NCI-H69 (cell line): Measurements from ENCODE around the gene COX20.

Source experiments
- DNase-seq: peaks from one replicate; lab custom pipeline; 2025; lab: John Stamatoyannopoulos, UW

Gene COX20

DNA sequence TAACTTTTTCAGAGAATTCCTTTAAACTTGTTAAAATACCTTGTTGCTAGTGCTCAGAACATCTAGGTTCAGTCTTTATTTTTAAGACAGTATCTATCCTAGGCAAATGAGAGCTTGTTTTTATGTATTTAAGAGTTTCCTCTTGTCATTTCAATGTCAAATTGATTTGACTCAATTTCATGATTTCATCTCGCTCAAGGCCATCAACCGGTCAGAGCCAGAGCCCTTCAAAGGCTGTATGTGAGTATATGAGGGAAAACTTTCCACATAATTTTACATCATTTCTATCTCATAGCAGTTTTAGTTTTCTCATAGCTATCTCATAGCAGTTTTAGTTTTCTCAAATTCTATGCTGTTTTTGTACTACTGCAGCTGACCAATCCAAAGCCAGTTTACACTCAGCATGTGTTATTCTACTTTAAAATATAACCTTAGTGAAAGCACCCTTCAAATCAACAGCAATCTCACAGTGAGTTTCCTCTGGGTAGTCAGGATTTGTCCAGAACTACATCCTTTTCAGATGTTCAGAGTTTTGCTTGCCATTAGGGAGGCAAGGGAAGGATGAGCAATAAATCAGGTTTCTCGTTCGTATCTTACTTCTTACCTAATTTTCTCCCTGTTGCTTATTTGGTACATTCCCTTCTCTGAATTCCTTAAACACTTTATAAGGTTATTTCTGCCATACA lies 16.2 kb downstream of the COX20 start:
- DNase-seq: no peak

DNA sequence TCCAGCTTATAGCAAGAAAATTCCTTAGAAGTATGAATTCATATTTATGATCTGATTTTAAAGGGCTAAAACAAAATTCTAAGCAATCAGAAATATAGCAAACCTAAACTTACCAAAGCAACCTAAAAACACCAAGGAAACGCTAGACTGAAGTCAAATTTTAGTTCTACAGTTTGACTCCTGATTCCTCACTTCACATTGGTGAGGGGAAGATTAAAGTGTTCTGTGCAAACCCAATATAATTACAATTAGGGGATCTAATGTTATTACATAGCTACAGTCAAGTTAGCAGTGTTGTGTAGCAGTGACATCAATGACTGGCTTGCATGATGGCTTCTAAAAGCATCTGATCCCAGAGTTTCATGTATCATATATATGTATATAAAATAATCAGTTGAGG lies 17.2 kb downstream of the COX20 start:
- no peak for DNase-seq

DNA sequence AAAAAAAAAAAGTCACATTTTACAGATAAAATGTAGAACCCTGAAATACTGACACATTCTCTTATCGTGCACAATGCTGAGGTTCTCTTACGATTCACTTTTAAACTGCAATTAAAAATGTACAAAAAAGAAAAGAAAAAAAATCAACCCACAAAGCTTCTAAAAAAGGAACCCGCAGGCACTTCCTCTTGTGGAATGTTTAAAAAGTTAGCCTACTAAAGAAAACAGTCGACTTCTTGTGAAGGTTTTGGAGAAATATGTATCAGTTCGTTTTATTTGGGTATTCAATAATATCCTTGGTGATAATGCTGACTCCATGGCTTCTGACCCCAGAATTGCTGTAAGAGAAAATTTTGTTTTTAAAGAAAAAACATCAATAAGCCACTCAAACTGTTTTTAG lies 18.7 kb downstream of the COX20 start:
- DNase-seq: no peak

DNA sequence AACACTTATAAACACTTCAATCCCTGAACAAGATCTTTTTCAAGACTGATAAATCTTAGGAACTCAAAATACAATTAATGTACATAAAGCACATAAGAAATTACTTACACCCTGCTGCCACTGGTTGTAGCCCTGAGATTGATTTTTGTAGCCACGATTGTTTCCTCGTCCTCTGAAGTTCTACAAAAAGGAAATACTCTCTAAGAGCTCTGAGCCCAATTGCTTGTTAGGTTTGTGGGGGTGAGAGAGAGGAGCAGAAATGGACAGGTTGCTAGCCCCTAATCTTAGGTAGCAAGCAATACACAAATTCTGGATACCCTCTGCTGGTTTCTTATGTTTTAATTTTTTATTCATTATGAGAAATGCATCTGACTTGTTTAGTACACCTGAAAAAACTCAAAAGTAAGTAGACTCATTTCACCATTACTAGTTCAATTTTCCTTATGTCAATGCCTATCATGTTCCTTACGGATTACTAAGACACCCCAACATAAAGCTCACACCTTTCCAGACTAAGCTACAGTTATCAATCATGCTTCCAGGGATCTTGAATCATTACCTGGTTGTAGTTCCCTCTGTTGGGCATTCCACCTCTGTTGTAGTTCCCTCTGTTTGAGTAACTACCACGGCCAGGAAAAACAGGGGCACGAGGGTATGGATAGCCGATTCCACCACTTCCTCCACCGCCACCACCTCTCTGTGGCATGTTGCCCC lies 19.6 kb downstream of the COX20 start:
- no peak for DNase-seq

DNA sequence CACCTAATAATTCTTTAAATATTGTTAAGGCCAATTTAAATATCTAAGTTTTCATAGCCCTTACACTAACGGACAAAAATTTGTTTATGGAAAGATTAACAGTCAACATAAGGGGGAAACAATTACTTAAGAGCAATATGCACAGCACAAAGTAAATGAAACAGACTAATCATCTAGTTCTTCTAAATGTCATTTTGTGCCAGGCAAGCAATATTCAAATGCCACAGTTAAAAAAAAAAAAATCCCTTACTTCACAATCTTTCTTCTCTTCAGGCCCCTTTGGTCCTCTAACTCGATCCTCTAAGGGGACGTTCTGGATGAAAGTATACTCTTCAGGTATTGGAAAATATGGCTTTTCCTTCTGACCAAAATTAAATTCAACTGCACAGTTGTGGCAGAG lies 22.3 kb downstream of the COX20 start:
- DNase-seq: no peak

DNA sequence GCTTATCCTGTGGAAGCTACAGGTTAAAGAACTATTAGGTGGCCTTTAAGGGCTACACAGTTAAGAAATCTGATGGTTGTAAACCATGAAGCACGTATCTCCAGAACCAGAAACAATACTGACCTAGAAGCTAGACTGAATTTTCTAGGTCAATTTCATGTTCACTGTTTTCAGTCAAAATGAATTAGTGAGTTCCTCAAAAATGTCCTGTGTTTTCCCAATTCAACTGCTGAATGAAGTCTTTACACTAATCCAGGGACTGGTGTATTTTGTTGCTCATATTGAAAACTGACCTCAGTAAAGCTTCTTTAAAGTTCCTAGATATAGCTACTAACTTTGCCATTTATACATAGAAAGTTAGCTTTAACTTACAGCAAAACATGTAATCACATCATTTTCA lies 22.9 kb downstream of the COX20 start:
- no peak for DNase-seq

DNA sequence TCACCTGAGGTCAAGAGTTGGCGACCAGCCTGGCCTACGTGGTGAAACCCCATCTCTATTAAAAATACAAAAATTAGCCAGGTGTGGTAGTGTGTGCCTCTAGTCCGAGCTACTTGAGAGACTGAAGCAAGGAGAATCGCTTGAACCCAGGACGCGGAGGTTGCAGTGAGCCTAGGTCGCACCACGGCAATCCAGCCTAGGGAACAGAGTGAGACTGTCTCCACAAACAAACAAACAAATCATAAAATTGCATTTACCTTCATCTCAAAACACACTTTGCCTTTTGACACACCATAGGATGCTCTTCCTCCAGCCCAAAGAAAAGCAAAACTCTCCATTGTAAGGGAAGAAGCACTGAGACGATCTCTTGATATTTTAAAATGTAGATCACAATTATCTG lies 24.6 kb downstream of the COX20 start:
- DNase-seq: no peak

DNA sequence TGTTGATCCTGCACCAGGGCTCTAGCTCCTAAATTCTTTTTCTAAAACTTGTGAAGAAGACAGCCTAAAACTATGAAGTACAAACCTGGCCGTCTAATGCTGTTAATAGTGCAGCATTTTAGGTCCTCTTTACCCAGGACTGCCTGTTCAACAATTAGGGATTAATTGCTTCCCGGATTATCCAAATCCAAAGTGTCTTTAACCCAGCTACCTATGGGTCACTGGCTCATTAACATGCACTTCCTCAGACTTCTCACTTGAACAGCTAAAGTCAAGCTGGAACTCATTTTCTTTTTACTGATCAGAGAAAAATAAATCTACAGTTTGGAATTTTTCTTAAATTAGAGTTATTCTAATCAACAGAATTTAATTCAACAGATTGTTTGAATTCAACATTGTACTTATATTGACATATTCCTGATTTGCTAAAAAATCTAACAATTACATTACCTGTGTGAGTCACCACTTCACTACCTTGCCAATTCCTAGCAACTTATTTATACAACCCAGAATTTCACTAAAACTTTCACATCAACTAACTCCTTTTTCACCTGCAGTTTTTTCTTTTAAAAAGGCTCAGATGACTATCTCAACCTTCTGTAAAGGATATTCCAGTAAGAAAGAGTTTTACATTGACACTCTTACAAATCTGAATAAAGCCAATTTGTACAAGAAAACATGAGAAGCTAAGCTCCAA lies 25.6 kb downstream of the COX20 start:
- DNase-seq: peak; percentile 22

DNA sequence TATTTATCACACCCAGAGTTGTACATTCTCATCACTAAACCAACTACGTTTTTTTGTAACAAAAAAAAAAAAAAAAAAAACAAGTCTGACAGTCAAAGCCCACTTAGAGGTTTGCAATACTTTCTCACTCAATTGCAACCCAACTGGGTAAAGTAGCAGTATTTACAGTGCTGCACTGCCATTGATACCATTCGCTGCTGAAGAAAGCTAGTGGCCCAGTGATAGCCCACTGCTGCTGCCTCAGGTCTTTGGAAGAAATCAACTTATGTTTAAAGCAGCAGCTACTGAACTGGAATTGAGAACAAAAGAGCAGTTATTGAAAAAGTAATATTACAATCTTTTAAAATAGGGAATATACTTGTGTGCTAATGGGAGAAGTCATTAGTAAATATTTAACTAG lies 26.2 kb downstream of the COX20 start:
- DNase-seq: peak; percentile 27

DNA sequence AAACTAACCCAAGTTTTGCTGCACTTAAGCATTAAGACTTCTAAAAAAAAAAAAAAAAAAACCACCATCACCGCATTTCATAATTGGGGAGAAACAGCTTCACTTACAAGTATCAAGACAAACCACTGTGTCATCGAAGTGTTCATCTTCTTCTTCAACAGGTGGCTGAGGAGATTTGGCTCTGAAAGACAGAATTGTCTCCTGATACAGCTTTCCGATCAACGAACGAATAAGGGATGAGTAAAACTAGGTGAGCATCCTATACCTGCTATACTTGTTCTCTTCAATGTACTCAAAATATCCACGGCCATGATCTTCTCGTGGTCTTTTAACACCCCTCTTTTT lies 26.9 kb downstream of the COX20 start:
- DNase-seq: peak; percentile 61

DNA sequence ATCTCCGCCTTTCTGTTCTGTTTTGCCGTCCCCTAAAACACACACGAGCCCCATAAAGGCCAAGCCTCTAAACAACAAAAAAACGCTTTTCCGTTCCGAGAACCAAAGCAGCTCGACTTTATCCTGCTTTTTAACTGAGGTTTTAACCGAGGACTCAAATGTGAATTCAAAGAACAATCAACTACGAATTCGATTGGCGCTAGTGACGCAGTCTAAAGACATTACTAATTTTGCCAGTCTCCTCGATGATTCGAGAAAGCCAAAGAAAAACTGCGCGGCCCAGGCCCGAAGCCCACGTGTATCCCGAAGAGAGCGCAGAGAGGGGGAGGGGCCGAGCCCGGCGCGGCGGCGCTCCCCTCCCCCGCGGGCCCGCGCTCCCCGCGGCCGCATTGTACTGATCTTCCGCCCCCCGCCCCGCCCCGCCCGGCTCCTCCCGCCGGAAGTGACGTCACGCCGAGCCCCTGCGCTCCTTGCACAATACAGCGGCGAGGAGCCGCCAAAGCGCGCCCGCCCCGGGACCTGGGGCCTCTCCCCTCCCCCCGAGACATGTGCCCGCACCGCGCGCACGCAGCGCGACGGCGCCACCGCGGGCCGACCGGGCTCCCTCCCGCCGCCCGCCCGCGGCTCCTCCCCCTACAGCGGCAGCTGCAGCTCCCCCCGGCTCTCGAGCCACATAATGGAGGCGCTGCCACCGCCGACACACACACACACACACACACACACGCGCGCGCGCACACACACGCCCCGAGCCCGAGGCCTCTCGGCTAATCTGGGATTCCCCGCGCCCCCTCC lies 27.4 kb downstream of the COX20 start:
- DNase-seq: peak; percentile 99

DNA sequence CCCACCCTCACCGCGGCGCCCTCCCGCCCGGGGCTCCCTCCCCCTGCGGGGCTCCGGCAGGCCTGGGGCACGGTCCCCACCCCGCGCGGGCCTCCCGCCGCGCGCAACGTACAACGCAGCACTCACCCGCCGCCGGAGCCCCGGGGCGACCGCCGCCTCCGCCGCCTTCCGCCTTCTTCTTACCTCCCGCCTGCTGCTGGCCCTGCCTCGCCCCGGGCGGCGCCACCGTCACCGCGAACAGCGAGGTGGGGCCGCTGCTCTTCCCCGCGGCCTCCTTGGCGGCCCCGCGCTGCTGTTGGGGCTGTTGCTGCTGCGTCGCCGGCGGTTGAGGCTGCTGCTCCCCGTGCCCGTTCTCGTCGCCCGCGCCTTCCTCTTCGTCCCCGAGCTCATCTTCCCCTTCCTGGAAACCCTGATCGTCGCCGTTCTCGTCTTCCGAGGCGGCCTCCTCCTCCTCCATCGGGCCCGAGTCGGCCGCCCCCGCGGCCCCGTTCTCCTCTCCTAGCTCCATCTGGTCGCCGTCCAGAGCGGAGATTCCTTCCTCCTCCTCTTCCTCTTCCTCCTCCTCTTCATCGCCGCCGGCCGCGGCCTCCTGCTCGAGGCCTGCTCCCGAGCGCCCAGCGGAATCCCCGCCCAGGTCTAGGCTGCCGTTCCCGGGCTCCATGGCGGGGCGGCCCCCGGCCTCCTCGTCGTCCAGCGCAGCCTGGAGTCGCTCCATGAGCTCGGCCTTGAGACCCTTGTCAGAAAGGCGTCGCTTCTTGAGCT lies 28.2 kb downstream of the COX20 start:
- no peak for DNase-seq

DNA sequence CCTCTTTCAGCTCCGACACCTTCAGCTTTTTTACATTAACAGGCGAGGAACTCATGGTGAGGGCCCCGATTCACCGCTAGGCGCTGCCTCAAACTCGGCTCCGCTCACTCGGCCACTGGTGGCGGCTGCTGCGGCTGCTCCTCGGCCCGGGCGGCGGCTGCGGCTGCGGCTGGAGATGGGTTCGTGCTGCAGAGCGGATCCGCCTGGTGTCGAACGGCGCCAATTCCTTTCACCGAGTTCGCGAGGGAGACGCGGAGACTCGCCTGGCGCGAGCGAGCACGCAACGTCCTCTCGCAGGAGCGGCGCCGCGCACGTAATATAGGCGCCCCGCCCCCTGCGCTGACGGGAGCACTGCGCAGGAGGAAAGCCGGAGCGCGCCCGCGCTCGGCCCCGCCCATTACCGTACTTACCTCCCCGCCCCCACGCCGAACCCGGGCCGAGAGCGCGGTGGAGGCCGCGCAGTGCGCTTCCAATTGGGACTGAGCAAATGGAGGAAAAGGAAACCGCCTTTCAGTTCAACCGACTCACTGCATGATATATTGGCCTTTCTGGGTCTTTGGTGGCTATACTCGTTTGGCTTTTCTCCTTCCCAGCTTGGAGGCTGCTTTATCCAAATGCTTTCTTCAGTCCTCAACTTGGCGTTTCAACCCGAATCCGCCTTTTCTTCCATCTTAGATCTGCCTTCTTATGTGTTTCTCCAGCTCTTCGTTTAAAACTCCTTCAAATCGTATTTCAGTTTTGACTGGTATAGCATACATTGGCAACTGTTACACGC lies 29.0 kb downstream of the COX20 start, which contains the start of gene HNRNPU:
TSS of gene HNRNPU (minus strand) at position 291 of the 775 bp plus-strand sequence. CDS start at position 55, 236 bp downstream.
- DNase-seq: peak; percentile 100

DNA sequence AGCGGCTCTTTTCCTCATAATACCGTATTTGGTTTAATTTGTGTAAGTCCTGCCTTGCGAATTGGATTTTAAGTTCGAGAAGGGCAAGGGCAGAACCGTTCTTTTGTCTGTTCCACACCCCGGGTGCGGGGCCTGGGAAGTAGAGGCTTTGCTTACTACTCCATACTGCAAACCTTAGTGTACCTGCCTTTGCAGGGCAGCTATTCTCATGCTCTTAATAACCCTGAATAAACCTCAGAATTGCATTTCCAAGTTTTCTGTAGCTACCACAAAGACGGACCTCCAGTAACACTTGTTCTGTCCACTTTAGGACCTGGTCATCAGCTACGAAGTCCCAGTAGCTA lies 29.5 kb downstream of the COX20 start:
- DNase-seq: peak; percentile 79

DNA sequence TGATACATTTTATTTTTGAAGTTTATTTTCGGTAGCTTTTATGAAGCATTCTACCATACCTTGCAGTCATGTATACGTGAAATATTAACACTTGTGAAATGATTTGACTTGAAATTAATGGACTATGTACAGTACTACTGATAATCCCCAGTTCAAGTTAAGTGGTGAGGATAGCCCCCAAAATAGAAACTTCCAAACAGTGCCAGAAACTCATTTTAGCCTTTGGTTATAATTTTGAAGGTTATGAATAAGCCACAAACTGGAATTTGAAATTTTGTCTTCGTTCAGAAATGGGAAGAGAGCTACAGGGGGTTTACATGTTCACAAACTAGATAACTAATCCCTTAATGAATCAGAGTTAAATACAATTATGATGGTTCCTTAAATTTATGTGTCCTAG lies 30.4 kb downstream of the COX20 start:
- no peak for DNase-seq

DNA sequence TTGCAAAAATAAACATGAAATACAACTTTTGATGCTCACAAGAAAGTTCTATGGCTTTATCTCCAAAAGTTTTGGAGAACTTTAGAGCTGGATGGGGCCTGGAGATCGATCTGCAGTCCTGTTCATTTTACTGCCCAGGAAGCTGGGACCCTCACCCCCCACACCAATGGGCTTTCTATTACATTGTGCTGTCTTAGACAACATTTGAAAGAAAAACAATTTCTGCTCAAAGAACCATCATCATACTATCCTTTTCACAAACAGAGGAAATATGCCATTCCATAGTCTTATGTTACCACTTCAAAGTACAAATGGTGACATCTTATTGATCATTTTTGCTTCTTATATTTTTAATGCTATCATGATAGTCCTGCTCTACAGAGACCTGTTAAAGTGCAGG lies 30.9 kb downstream of the COX20 start:
- DNase-seq: no peak

DNA sequence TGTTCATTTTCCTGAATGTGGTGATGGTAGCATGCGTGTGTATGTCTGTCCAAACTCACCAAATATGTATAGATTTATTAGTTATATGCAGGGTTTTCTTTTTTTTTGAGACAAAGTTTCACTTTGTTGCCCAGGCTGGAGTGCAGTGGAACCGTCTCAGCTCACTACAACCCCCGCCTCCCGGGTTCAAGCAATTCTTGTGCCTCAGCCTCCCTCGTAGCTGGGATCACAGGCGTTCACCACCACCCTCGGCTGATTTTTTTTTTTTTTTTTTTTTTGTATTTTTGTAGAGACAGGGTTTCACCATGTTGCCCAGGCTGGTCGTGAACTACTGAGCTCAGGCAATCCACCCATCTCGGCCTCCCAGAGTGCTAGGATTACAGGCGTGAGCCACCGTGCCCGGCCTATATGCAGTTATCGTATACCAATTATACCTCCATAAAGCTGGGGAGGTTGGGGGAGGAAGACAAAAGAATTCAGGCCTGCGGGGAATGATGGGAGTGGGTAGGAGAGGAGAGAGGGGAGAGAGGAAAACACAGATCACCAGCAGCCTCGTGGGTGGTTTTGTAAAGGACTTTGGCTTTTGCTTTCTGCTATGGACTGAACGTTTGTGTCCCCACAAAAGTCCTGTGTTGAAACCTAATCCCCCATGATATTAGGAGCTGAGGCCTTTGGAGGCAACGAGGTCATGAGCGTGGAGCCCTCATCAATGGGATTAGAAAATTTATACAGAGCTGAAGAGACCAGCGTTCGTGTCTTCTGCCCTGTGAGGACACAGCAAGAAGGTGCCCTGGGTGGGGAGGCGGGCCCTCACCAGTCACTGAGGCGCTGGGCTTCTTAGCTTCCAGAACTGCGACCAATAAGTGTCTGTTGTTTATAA lies 33.3 kb downstream of the COX20 start:
- DNase-seq: no peak

DNA sequence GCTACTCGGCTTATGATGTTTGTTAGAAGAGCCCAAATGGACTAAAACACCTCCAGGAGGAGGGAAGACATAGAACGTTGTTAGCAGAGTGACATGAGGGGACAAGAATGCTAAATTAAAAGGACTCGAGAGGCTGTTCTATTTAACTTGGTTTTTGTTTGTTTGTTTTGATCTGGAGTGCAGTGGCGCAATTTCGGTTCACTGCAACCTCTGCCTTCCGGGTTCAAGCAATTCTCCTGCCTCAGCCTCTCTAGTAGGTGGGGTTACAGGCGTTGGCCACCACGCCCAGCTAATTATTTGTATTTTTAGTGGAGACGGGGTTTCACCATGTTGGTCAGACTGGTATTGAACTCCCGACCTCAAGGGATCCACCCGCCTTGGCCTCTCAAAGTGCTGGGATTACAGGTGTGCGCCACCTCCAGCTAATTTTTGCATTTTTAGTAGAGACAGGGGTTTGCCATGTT lies 33.9 kb downstream of the COX20 start:
- DNase-seq: no peak

DNA sequence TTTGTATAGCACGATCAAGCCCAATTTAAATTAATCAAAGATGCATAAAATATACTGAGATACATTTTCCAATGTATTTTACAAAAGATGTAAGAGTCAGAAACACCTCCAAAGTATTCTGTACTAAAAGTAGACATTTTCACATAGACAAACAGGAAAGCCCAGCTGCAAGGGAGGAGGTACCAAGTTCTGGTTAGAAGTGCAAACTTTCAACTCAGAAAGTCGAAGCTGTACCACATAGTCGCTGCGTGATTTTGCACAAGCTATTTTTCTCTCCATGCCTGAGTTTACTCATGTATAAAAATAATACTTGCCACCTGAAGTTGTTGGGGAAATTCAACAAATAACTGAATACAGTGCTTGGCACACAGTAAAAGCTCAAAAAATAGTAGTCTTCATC lies 34.5 kb downstream of the COX20 start:
- no peak for DNase-seq
